H9 (cell line): Measurements from ENCODE around the gene PLS3. TPM values are rescaled to one million over a fixed set of nuclear protein-coding genes. Genes with fewer than 3 reads are reported as not detected.

ENCODE experiments used
- DNase-seq: peaks from one replicate; pipeline ENCODE4 v3.0.0-alpha.2; 2017
- H2AFZ ChIP-seq: one replicate; pipeline ENCODE4 v1.6.1; 2013; ENCODE audit warnings: mild to moderate bottlenecking, low read length, control low read depth, moderate library complexity
- H2AK5ac ChIP-seq: 2 replicates; pipeline ENCODE4 v1.6.1; 2013; ENCODE audit warnings: low read length, control low read depth, mixed read lengths; ENCODE audit not compliant: insufficient read length
- H2BK120ac ChIP-seq: one replicate; pipeline ENCODE4 v1.6.1; 2013; ENCODE audit warnings: low read depth, mild to moderate bottlenecking, low read length, control low read depth, inconsistent platforms; ENCODE audit not compliant: poor library complexity, severe bottlenecking
- H2BK12ac ChIP-seq: 2 replicates; pipeline ENCODE4 v1.6.1; 2013; ENCODE audit warnings: low read length, control low read depth, mixed read lengths, low read depth; ENCODE audit not compliant: insufficient read length
- H2BK15ac ChIP-seq: 2 replicates; pipeline ENCODE4 v1.6.1; 2013; ENCODE audit warnings: low read depth, low read length, control low read depth
- H2BK20ac ChIP-seq: one replicate; pipeline ENCODE4 v1.6.1; 2013; ENCODE audit warnings: low read depth, mild to moderate bottlenecking, low read length, control low read depth, inconsistent platforms; ENCODE audit not compliant: poor library complexity, severe bottlenecking
- H2BK5ac ChIP-seq: 2 replicates; pipeline ENCODE4 v1.6.1; 2013; ENCODE audit warnings: low read length, control low read depth, mixed read lengths; ENCODE audit not compliant: insufficient read length
- H3K14ac ChIP-seq: 2 replicates; pipeline ENCODE4 v1.6.1; 2013; ENCODE audit warnings: low read length, control low read depth; ENCODE audit not compliant: insufficient read depth
- H3K18ac ChIP-seq: 2 replicates; pipeline ENCODE4 v1.6.1; 2013; ENCODE audit warnings: low read depth, mild to moderate bottlenecking, mixed read lengths, low read length, control low read depth; ENCODE audit not compliant: insufficient read length
- H3K23ac ChIP-seq: 2 replicates; pipeline ENCODE4 v1.6.1; 2013; ENCODE audit warnings: low read length, control low read depth, mixed read lengths, low read depth; ENCODE audit not compliant: insufficient read length
- H3K23me2 ChIP-seq: 2 replicates; pipeline ENCODE4 v1.6.1; 2013; ENCODE audit warnings: low read depth, mild to moderate bottlenecking, mixed read lengths, low read length, control low read depth; ENCODE audit not compliant: insufficient read length, poor library complexity, severe bottlenecking
- H3K27ac ChIP-seq: 2 replicates; pipeline ENCODE4 v1.5.1; 2013; ENCODE audit warnings: low read length, control low read depth, mixed read lengths, low read depth; ENCODE audit not compliant: insufficient read length
- H3K27me3 ChIP-seq: 2 replicates; pipeline ENCODE4 v1.6.1; 2013; ENCODE audit warnings: low read length, control low read depth, inconsistent platforms; ENCODE audit not compliant: insufficient read depth
- H3K4ac ChIP-seq: 2 replicates; pipeline ENCODE4 v1.6.1; 2013; ENCODE audit warnings: low read depth, mild to moderate bottlenecking, control low read depth, inconsistent platforms, low read length, moderate library complexity
- H3K4me1 ChIP-seq: 2 replicates; pipeline ENCODE4 v1.6.1; 2013; ENCODE audit warnings: low read length, control low read depth, inconsistent platforms; ENCODE audit not compliant: insufficient read depth
- H3K4me2 ChIP-seq: 2 replicates; pipeline ENCODE4 v1.6.1; 2013; ENCODE audit warnings: low read length, control low read depth, mixed read lengths; ENCODE audit not compliant: insufficient read length, insufficient read depth
- H3K56ac ChIP-seq: 2 replicates; pipeline ENCODE4 v1.6.1; 2013; ENCODE audit warnings: low read depth, mild to moderate bottlenecking, mixed read lengths, low read length, control low read depth; ENCODE audit not compliant: insufficient read length
- H3K79me1 ChIP-seq: 2 replicates; pipeline ENCODE4 v1.6.1; 2013; ENCODE audit warnings: low read depth, mild to moderate bottlenecking, moderate library complexity, low read length, control low read depth, inconsistent platforms; ENCODE audit not compliant: insufficient read depth, poor library complexity, severe bottlenecking
- H3K79me2 ChIP-seq: 2 replicates; pipeline ENCODE4 v1.6.1; 2013; ENCODE audit warnings: low read length, control low read depth, inconsistent platforms; ENCODE audit not compliant: insufficient read depth
- H3K9ac ChIP-seq: 2 replicates; pipeline ENCODE4 v1.6.1; 2013; ENCODE audit warnings: low read length, control low read depth, mixed read lengths; ENCODE audit not compliant: insufficient read length; ENCODE audit errors: extremely low read depth
- H3K9me3 ChIP-seq: one replicate; pipeline ENCODE4 v1.6.1; 2013; ENCODE audit warnings: low read depth, low read length, inconsistent platforms; ENCODE audit not compliant: control insufficient read depth
- H3T11ph ChIP-seq: one replicate; pipeline ENCODE4 v1.6.1; 2013; ENCODE audit warnings: mild to moderate bottlenecking, low read length, control low read depth, inconsistent platforms
- H4K20me1 ChIP-seq: one replicate; pipeline ENCODE4 v1.6.1; 2013; ENCODE audit not compliant: control insufficient read depth, insufficient read length, insufficient read depth
- H4K5ac ChIP-seq: 2 replicates; pipeline ENCODE4 v1.6.1; 2013; ENCODE audit warnings: low read depth, mild to moderate bottlenecking, mixed read lengths, low read length, control low read depth; ENCODE audit not compliant: insufficient read length
- H4K8ac ChIP-seq: replicated peaks from 2 replicates; pipeline ENCODE4 v1.6.1; 2013; ENCODE audit warnings: low read length, control low read depth, mixed read lengths, low read depth; ENCODE audit not compliant: insufficient read length
- H4K91ac ChIP-seq: 2 replicates; pipeline ENCODE4 v1.6.1; 2013; ENCODE audit warnings: low read depth, mild to moderate bottlenecking, moderate library complexity, mixed read lengths, low read length, control low read depth; ENCODE audit not compliant: insufficient read length
- H3K27ac Mint-ChIP-seq, 3 experiments: 2 replicates in 2 of 3; 3 replicates in 1 of 3; pipeline ENCODE4 v1.8.0; 2020 to 2021; ENCODE audit warnings: mixed read lengths in 3 of 3, mild to moderate bottlenecking in 1 of 3, moderate library complexity in 1 of 3
- H3K27me3 Mint-ChIP-seq: 2 replicates; pipeline ENCODE4 v1.8.0; 2021; ENCODE audit warnings: low read depth, mild to moderate bottlenecking, moderate library complexity, mixed read lengths
- H3K36me3 Mint-ChIP-seq, 3 experiments: 2 replicates in 2 of 3; 3 replicates in 1 of 3; pipeline ENCODE4 v1.8.0; 2020 to 2021; ENCODE audit warnings: low read depth in 3 of 3, mixed read lengths in 3 of 3; ENCODE audit not compliant: insufficient read depth in 1 of 3
- H3K4me1 Mint-ChIP-seq, 2 experiments: 2 replicates each; pipeline ENCODE4 v1.8.0; 2020; ENCODE audit warnings: mixed read lengths in 2 of 2
- H3K4me3 Mint-ChIP-seq, 2 experiments: 2 replicates in 1 of 2; 3 replicates in 1 of 2; pipeline ENCODE4 v1.8.0; 2020 to 2021; ENCODE audit warnings: mild to moderate bottlenecking in 2 of 2, mixed read lengths in 2 of 2, moderate library complexity in 1 of 2
- H3K9me3 Mint-ChIP-seq, 2 experiments: 2 replicates in 1 of 2; 3 replicates in 1 of 2; pipeline ENCODE4 v1.8.0; 2020; ENCODE audit warnings: mild to moderate bottlenecking in 2 of 2, mixed read lengths in 2 of 2, moderate library complexity in 1 of 2
- CTCF ChIP-seq: fragments of 200-600 bp; sonication (generic); conservative IDR thresholded peaks from 3 replicates; pipeline ENCODE4 v1.8.0; 2021; ENCODE audit warnings: antibody characterized with exemption, mild to moderate bottlenecking
- whole genome bisulfite sequencing: extraction: QIAGEN DNeasy Blood & Tissue Kit; methylation state at CpG from one replicate; pipeline ENCODE4 v1.1.7; 2013; ENCODE audit warnings: missing lambda C conversion rate, low lambda C conversion rate, mixed read lengths; ENCODE audit not compliant: insufficient read length; ENCODE audit errors: extremely low coverage; 5-methylcytosine and 5-hydroxymethylcytosine counted together
- total RNA-seq: library from RNA; stranded (reverse); gene quantifications from 2 replicates; pipeline ENCODE4 v1.2.1, GENCODE V29; 2021

The PLS3 gene
- total RNA-seq, 1 experiment from 2014 or later, result 315 TPM

GRCh38 chrX:115521741-115522140, 39.2 kb upstream of the PLS3 start:
- Histone ChIP-seq H2AFZ (no peak overlapping the region), H3K23me2 (no peaks in the 10 kb centered on the region), H3T11ph (no peak overlapping the region), H3K79me2 (no peaks in the 10 kb centered on the region), H4K20me1 (no peaks in the 10 kb centered on the region), H2AK5ac (no peak overlapping the region), H3K4ac (no peak overlapping the region), H3K79me1 (no peaks in the 10 kb centered on the region), H2BK12ac (no peak overlapping the region), H3K4me1 (no peaks in the 10 kb centered on the region), H2BK20ac (no peak overlapping the region), H3K18ac (no peak overlapping the region), H3K14ac (no peak overlapping the region), H4K8ac (no peak overlapping the region), H4K5ac (no peak overlapping the region), H3K9me3 (no peaks in the 10 kb centered on the region), H3K27me3 (no peaks in the 10 kb centered on the region), H3K23ac (no peak overlapping the region), H2BK15ac (no peak overlapping the region), H2BK5ac (no peak overlapping the region), H4K91ac (no peak overlapping the region), H3K27ac (no peak overlapping the region), H3K9ac (no peak overlapping the region), H3K56ac (no peak overlapping the region), H2BK120ac (no peak overlapping the region), H3K4me2 (no peak overlapping the region)
- no peak for DNase-seq
- H3K9me3 Mint-ChIP-seq, result no peaks in the 10 kb centered on the region
- H3K36me3 Mint-ChIP-seq, result no peaks in the 10 kb centered on the region
- H3K4me1 Mint-ChIP-seq, result no peaks in the 10 kb centered on the region
- no peak overlapping the region for H3K4me3 Mint-ChIP-seq
- 0 out of 2 replicates have a peak, but pooled peaks cover 2% of the 10 kb centered on the region for H3K27me3 Mint-ChIP-seq
- TF ChIP-seq CTCF, result no peak
- WGBS, result no CpG with 5 or more reads among the region's 1 CpG
- no peak overlapping the region for H3K27ac Mint-ChIP-seq
